ENCODE data around the gene INCA1. TPM values are rescaled to one million over a fixed set of nuclear protein-coding genes. Genes with fewer than 3 reads are reported as not detected.

INCA1 gene
- total RNA-seq = 1 to 10 TPM; 1.7 to 2.9 TPM

GRCh38 chr17:4997302-4998026 lies at the start of gene INCA1, which contains the start of gene KIF1C:
INCA1 (minus strand) TSS chr17:4997522; CDS start chr17:4994437, 3,085 bp downstream.
KIF1C (plus strand) TSS chr17:4997950; CDS start chr17:5000247, 2,297 bp downstream.
- TF ChIP-seq, protein P1, sequence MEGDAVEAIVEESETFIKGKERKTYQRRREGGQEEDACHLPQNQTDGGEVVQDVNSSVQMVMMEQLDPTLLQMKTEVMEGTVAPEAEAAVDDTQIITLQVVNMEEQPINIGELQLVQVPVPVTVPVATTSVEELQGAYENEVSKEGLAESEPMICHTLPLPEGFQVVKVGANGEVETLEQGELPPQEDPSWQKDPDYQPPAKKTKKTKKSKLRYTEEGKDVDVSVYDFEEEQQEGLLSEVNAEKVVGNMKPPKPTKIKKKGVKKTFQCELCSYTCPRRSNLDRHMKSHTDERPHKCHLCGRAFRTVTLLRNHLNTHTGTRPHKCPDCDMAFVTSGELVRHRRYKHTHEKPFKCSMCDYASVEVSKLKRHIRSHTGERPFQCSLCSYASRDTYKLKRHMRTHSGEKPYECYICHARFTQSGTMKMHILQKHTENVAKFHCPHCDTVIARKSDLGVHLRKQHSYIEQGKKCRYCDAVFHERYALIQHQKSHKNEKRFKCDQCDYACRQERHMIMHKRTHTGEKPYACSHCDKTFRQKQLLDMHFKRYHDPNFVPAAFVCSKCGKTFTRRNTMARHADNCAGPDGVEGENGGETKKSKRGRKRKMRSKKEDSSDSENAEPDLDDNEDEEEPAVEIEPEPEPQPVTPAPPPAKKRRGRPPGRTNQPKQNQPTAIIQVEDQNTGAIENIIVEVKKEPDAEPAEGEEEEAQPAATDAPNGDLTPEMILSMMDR (IDR thresholded peaks at IDR 0.05) = peak in 1 of 2 donors; percentile 30
- peaks cover 0 to 38% of the 10 kb centered on the region in 2 donors for H3K4me1 ChIP-seq

GRCh38 chr17:5045496-5045895 lies 48.2 kb upstream of the INCA1 start:
- H3K4me1 ChIP-seq = peaks cover 0 to 4% of the 10 kb centered on the region in 2 donors
- TF ChIP-seq, protein P1 (IDR thresholded peaks at IDR 0.05) = no peak
- H3K36me3 ChIP-seq = no peaks in the 10 kb centered on the region
- no peaks in the 10 kb centered on the region for H3K27me3 ChIP-seq
- DNase-seq (ENCODE audit: low spot score) = no peak
- no peaks in the 10 kb centered on the region for H3K9me3 ChIP-seq
- no peak overlapping the region for H3K4me3 ChIP-seq
- H3K27ac ChIP-seq = no peak overlapping the region

More at GRCh38 chr17:4997302-4998026, at the start of gene INCA1, which contains the start of gene KIF1C:
- no peaks in the 10 kb centered on the region for H3K27me3 ChIP-seq
- H3K9me3 ChIP-seq = no peaks in the 10 kb centered on the region
- peak within 1 kb of the TSS; percentile 83 to 91 for H3K4me3 ChIP-seq
- DNase-seq (ENCODE audit: low spot score) = peak; percentile 89
- peaks cover 17% of the 10 kb centered on the region for H3K36me3 ChIP-seq
- peak within 1 kb of the TSS; percentile 96 to 97 for H3K27ac ChIP-seq

GRCh38 chr17:5044630-5045029 lies 47.3 kb upstream of the INCA1 start:
- no peaks in the 10 kb centered on the region for H3K27me3 ChIP-seq
- H3K4me3 ChIP-seq = no peak overlapping the region
- TF ChIP-seq, protein P1 (IDR thresholded peaks at IDR 0.05) = no peak
- no peak for DNase-seq (ENCODE audit: low spot score)
- peaks cover 0 to 2% of the 10 kb centered on the region in 2 donors for H3K4me1 ChIP-seq
- H3K9me3 ChIP-seq = no peaks in the 10 kb centered on the region
- no peak overlapping the region for H3K27ac ChIP-seq
- H3K36me3 ChIP-seq = no peaks in the 10 kb centered on the region

- TF ChIP-seq, protein P1 (IDR thresholded peaks at IDR 0.05) = no peak
- H3K9me3 ChIP-seq = no peaks in the 10 kb centered on the region
- H3K27me3 ChIP-seq = no peaks in the 10 kb centered on the region
- H3K4me1 ChIP-seq = no peaks in the 10 kb centered on the region
- H3K36me3 ChIP-seq = no peaks in the 10 kb centered on the region
- no peak overlapping the region for H3K27ac ChIP-seq
- no peak overlapping the region for H3K4me3 ChIP-seq
- no peak for DNase-seq (ENCODE audit: low spot score)
These were observed 46.2 kb upstream of the INCA1 start for GRCh38 chr17:5043524-5043923.

DNA sequence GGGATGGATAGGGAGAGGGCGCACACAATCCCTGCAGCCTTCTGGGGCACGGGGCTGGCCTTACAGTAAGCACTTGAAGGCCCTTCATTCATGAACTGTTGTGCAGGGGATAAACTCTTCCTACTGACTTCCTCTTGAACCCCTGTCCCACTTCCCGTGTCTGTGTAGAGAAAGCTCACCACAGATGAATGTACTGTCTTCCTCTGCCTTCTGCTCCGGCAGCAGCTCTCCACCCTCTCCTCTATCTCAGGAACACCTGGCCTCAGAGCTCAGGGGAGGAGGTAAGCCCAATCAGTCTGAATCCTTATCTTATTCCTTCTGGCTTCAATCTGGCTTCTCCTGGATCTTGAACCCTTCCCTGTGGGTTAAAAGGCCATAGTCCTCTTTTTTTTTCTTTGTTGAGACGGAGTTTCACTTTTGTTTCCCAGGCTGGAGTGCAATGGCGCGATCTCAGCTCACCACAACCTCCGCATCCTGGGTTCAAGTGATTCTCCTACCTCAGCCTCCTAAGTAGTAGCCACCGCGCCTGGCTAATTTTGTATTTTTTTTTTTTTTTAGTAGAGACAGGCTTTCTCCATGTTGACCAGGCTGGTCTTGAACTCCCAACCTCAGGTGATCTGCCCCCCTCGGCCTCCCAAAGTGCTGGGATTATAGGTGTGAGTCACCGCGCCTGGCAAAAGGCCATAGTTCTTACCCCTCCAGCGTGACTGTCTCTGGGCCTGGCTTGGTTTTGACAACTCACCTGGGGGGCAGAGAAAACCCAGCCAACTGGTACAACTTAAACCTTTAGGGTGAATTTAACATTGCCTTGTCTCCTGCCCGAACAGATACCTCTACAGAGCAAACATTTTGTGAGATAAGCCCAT lies 45.1 kb upstream of the INCA1 start:
- H3K27ac ChIP-seq = no peak overlapping the region
- no peaks in the 10 kb centered on the region for H3K36me3 ChIP-seq
- H3K27me3 ChIP-seq = no peaks in the 10 kb centered on the region
- no peak for DNase-seq (ENCODE audit: low spot score)
- H3K4me1 ChIP-seq = no peaks in the 10 kb centered on the region
- H3K4me3 ChIP-seq = no peak overlapping the region
- TF ChIP-seq, protein P1 (IDR thresholded peaks at IDR 0.05) = no peak
- H3K9me3 ChIP-seq = no peaks in the 10 kb centered on the region

Measured in right atrium auricular region (tissue), 2 donors.